Lower lobe of right lung (tissue), 2 donors: ENCODE measurements around the gene ALLC. TPM values are rescaled to one million over a fixed set of nuclear protein-coding genes. Genes with fewer than 3 reads are reported as not detected.

Source experiments
- ATAC-seq, 2 donors: fragments of 200-7000 bp; cut with Tn5 transposase; one replicate each; pipeline ENCODE4 v1.9.1; 2020 to 2022; ENCODE audit warnings: mild to moderate bottlenecking in 2 of 2, moderate library complexity in 2 of 2
- DNase-seq: peaks from one replicate; pipeline ENCODE4 v3.0.0-alpha.2; 2020
- H3K27ac ChIP-seq: fragments of 200-600 bp; one replicate; pipeline ENCODE4 v1.8.0; 2022
- H3K27me3 ChIP-seq: fragments of 200-600 bp; one replicate; pipeline ENCODE4 v1.8.0; 2022; ENCODE audit warnings: low read depth
- H3K36me3 ChIP-seq: fragments of 200-600 bp; one replicate; pipeline ENCODE4 v1.8.0; 2022; ENCODE audit warnings: mild to moderate bottlenecking
- H3K4me1 ChIP-seq: fragments of 200-600 bp; one replicate; pipeline ENCODE4 v1.8.0; 2022
- H3K4me3 ChIP-seq: fragments of 200-600 bp; one replicate; pipeline ENCODE4 v1.8.0; 2022; ENCODE audit warnings: mild to moderate bottlenecking
- H3K9me3 ChIP-seq: fragments of 200-600 bp; one replicate; pipeline ENCODE4 v1.8.0; 2022
- CTCF ChIP-seq: fragments of 200-600 bp; IDR thresholded peaks from one replicate; pipeline ENCODE4 v1.8.0; 2022; ENCODE audit warnings: antibody characterized with exemption, mild to moderate bottlenecking
- intact Hi-C: fragments of 100-400 bp; cut with DNase I; formaldehyde crosslinking; loops from one replicate; pipeline ENCODE4 v1.11.0; 2022
- total RNA-seq: library from RNA; stranded (reverse); fragmentation: NEBNext Ultra II Directional; extraction: Animal tissue kit (Norgen Biotek cat#: 25700); gene quantifications from one replicate; pipeline ENCODE4 v1.2.1, GENCODE V29; 2021
- donor health status: DM: no; HTN: yes; CAD: no; lungs with severe emphysema.

The ALLC gene
- total RNA-seq, 1 donor from 2014 or later, result not detected

- DNase-seq (no peak), ATAC-seq (no peak)
- Histone ChIP-seq H3K36me3 (no peaks in the 10 kb centered on the region), H3K4me1 (peaks cover 7% of the 10 kb centered on the region), H3K9me3 (no peaks in the 10 kb centered on the region), H3K27ac (no peak overlapping the region), H3K27me3 (no peaks in the 10 kb centered on the region), H3K4me3 (no peak overlapping the region)
- intact Hi-C loops, result no loop called here
- TF ChIP-seq CTCF, result no peak
Measured at GRCh38 chr2:3628800-3629199, 29.2 kb upstream of the ALLC start.

DNA sequence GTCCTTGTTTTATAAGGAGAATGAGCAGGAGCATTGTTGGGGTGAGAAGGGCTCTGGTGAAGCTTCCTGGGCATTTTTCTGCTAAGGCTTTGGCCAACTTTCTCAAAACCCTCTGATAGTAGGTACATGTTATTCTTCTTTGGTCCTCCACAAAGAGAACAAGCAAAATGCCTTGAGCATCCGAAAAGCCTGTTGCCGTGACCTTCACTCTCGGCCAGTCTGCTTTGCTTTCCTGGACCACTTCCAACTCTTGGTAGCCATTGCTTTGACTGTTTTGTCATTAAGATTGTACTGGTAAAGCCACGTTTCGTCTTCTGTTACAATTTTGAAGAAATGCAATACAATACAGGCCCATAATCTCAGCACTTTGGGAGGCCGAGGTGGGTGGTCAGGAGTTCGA lies 27.4 kb upstream of the ALLC start:
- Histone ChIP-seq H3K4me1 (peaks cover 7% of the 10 kb centered on the region), H3K36me3 (no peaks in the 10 kb centered on the region), H3K9me3 (no peaks in the 10 kb centered on the region), H3K27ac (no peak overlapping the region), H3K27me3 (no peaks in the 10 kb centered on the region), H3K4me3 (no peak overlapping the region)
- no peak for TF ChIP-seq CTCF
- ATAC-seq (no peak), DNase-seq (no peak)
- intact Hi-C loops, result no loop called here

GRCh38 chr2:3631161-3631850 lies 26.7 kb upstream of the ALLC start:
- ATAC-seq (no peak), DNase-seq (no peak)
- Histone ChIP-seq H3K4me3 (no peak overlapping the region), H3K36me3 (no peaks in the 10 kb centered on the region), H3K4me1 (peaks cover 1% of the 10 kb centered on the region), H3K27ac (no peak overlapping the region), H3K9me3 (no peaks in the 10 kb centered on the region), H3K27me3 (no peaks in the 10 kb centered on the region)
- intact Hi-C loops, result no loop called here
- no peak for TF ChIP-seq CTCF

DNA sequence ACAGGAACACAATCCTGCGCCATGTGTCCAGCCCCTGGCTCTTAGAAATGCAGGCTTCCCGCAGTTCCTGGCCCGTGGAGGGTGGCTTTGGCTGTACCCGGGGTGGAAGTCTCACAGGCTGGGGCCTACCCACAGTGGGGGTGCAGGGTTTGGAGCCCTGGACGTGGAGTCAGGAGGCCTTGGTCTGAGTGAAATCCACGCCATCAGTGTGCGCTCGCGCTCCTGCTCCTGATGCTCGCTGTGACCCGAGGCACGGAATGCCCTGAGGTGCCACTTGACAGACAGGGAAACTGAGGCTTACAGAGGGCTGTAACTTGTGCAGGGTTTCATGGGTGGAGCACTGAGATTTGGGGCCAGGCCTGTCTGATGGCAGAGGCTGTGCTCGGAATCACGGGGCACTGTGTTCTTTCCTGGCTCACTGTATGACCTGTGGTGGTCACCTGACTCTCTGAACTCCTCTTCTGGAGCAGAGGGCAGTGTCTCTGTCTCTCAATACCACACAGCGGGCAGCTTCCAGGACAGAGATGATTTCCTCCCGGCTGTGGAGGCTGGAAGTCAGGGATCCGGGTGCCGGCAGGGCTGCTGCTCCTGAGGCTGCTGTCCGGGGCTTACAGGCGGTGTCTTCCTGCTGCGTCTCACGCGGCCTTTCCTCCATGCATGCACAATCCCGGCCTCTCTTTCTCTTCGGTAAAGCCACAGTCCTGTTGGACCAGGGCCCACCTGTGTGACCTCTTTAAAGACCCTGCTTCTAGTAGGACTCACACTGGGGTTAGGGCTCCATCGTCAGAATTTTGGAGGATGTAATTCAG lies 25.9 kb upstream of the ALLC start:
- no peak for DNase-seq
- intact Hi-C loops, result no loop called here
- no peak for TF ChIP-seq CTCF
- no peaks in the 10 kb centered on the region for H3K4me1 ChIP-seq
- H3K27ac ChIP-seq, result no peak overlapping the region
- no peak for ATAC-seq
- no peaks in the 10 kb centered on the region for H3K27me3 ChIP-seq
- H3K4me3 ChIP-seq, result no peak overlapping the region
- no peaks in the 10 kb centered on the region for H3K36me3 ChIP-seq
- no peaks in the 10 kb centered on the region for H3K9me3 ChIP-seq

DNA sequence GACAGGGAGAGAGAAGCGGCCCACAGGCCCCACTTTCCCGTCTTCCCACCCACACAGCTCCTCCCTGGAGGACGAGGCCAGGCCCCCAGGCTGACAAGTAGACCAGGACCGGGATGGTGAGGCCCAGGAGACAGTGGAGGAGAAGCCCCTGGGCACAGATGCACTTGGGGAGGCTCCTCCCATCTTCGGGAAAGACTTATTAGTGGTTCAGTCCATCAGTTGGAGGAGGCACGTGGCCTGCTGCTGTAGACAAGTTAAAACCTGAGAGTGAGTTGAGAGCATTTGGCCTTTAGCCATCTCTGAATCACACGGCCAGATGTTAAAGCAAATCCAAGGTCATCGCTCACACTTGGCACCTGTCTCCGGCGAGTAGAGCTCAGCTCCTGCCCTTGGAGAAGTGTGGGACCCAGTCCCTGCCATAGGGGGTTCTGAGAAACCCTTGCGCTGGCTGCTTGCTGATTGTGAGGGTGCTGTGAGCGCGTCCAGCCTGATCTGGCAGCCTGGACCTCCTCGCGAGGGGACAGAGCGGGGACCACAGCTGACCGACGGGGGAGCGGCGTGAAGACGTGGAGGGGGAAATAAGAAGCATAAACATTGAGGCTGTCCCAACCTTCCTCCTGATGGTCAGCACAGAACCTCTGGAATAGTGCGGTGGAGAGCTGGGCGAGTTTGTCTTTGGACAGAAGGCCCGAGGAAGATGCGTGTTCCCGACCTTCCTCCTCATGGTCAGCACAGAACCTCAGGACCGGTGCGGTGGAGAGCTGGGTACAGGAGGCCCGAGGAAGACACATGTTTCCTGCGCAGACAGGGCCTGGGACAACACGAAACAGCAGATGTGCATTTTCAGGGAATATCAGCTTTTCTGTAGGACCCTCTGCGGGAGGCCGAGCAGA lies 24.7 kb upstream of the ALLC start:
- H3K4me3 ChIP-seq, result no peak overlapping the region
- no peak overlapping the region for H3K27ac ChIP-seq
- no peaks in the 10 kb centered on the region for H3K36me3 ChIP-seq
- H3K27me3 ChIP-seq, result no peaks in the 10 kb centered on the region
- no peaks in the 10 kb centered on the region for H3K9me3 ChIP-seq
- no peak for ATAC-seq
- no peaks in the 10 kb centered on the region for H3K4me1 ChIP-seq
- no peak for DNase-seq
- TF ChIP-seq CTCF, result no peak
- intact Hi-C loops, result no loop called here
